ENCODE measurements around the gene TBC1D1. TPM values are rescaled to one million over a fixed set of nuclear protein-coding genes. Genes with fewer than 3 reads are reported as not detected.

TBC1D1 gene
- total RNA-seq, 4 donors from 2014 or later = 122 to 258 (median 139) TPM

DNA sequence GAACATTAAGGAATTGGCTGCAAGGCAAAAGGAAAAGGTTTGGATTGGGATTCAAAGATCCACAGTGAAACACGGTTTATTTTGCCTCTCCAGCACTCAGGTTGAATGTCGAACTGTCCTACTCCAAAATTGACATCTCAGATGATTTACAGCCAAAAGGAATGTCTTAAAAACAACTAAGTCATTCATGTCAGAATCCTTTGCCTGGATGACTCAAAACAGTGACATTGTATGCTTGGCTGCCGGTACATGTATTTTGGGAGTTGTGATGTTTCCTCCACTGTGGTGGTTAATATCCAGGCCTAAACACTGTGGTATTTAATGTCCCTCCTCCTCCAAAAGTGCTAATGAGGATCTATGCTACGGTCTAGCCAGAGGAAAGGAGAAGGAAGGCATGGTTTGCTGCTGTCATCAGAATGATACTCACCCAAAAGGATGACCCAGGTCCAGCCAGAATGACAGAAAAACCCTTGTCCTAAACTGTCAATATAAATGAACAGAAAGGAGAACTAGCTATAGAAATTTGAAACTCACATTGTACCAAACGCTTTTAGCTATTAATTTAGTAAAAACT, 43.5 kb upstream of the TBC1D1 start:
- no peak overlapping the region for H3K4me3 ChIP-seq
- 67 to 68% methylated on average over 4 to 5 of the region's 5 CpGs for WGBS, 2 donors (ENCODE audit: low coverage in 1 of 2)
- no peak overlapping the region for H3K27ac ChIP-seq
- intact Hi-C loops (cut with DNase I; ENCODE audit: low total_unique reads) = no loop called here
- no peaks in the 10 kb centered on the region for H3K9me3 ChIP-seq
- in situ Hi-C loops (cut with MboI; ENCODE audit: low pct_ligation_motif_present in 1 of 4, low pct_unique_long_range_greater_than_20kb in 1 of 4, low sequenced_read_pairs in 3 of 4) = no loop called here
- H3K4me1 ChIP-seq = no peaks in the 10 kb centered on the region
- peaks cover 0 to 20% (median 9%) of the 10 kb centered on the region in 4 donors for H3K36me3 ChIP-seq
- no peaks in the 10 kb centered on the region for H3K27me3 ChIP-seq
- TF ChIP-seq EP300 (IDR thresholded peaks at IDR 0.05; ENCODE audit: low read depth) = no peak
- no peak for TF ChIP-seq POLR2A (IDR thresholded peaks at IDR 0.05)
- no peak for TF ChIP-seq POLR2AphosphoS5 (IDR thresholded peaks at IDR 0.05)
- DNase-seq = no peak

DNA sequence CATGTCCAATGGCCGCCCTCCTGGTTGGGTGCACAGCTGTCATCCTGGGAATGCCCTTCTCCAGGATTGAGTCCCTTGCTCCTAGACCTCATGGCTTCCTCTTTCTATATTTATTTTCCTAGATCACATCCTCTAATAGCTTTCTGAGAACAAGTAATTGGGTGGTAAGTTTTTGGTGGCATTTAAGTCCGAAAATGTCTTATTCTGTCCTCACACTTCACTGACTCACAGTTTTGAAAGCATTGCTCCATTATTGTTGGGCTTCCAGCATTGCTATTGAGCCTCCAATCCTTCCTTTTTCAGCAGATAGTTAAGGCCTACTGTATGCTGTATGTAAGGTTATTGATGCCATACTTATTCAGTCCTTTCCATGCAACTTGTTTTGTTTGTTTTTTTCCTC, 38.5 kb upstream of the TBC1D1 start:
- no peak for DNase-seq
- TF ChIP-seq, protein P1, sequence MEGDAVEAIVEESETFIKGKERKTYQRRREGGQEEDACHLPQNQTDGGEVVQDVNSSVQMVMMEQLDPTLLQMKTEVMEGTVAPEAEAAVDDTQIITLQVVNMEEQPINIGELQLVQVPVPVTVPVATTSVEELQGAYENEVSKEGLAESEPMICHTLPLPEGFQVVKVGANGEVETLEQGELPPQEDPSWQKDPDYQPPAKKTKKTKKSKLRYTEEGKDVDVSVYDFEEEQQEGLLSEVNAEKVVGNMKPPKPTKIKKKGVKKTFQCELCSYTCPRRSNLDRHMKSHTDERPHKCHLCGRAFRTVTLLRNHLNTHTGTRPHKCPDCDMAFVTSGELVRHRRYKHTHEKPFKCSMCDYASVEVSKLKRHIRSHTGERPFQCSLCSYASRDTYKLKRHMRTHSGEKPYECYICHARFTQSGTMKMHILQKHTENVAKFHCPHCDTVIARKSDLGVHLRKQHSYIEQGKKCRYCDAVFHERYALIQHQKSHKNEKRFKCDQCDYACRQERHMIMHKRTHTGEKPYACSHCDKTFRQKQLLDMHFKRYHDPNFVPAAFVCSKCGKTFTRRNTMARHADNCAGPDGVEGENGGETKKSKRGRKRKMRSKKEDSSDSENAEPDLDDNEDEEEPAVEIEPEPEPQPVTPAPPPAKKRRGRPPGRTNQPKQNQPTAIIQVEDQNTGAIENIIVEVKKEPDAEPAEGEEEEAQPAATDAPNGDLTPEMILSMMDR (IDR thresholded peaks at IDR 0.05) = no peak
- TF ChIP-seq EP300 (IDR thresholded peaks at IDR 0.05; ENCODE audit: low read depth) (no peak), POLR2AphosphoS5 (IDR thresholded peaks at IDR 0.05) (no peak), POLR2A (IDR thresholded peaks at IDR 0.05) (no peak)
- Histone ChIP-seq H3K4me1 (no peaks in the 10 kb centered on the region), H3K27ac (no peak overlapping the region), H3K4me3 (no peak overlapping the region), H3K9me3 (no peaks in the 10 kb centered on the region), H3K36me3 (peaks cover 0 to 18% (median 5%) of the 10 kb centered on the region in 4 donors), H3K27me3 (no peaks in the 10 kb centered on the region)
- 75 to 85% methylated on average over 2 of the region's 2 CpGs for WGBS, 2 donors (ENCODE audit: low coverage in 1 of 2)
- intact Hi-C loops (cut with DNase I; ENCODE audit: low total_unique reads) = no loop called here
- in situ Hi-C loops (cut with MboI; ENCODE audit: low pct_ligation_motif_present in 1 of 4, low pct_unique_long_range_greater_than_20kb in 1 of 4, low sequenced_read_pairs in 3 of 4) = no loop called here

DNA sequence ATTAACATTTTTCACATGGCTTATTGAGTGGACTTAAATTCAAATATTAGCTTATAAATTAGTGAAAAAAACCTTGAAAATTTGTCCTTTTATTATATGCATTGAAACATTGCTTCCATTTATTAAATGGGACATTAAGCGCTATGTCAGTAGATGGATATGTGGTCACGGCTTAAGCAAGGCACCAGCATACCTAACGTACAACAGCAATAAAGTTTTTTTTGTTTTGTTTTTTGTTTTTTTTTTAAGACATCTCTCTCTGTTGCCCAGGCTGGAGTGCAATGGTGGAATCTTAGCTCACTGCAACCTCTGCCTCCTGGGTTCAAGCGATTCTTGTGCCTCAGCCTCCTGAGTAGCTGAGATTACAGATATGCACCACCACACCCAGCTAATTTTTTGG, 32.8 kb upstream of the TBC1D1 start:
- peaks cover 0 to 7% (median 0%) of the 10 kb centered on the region in 4 donors for H3K36me3 ChIP-seq
- TF ChIP-seq EP300 (IDR thresholded peaks at IDR 0.05; ENCODE audit: low read depth) (no peak), POLR2A (IDR thresholded peaks at IDR 0.05) (no peak), POLR2AphosphoS5 (IDR thresholded peaks at IDR 0.05) (no peak)
- TF ChIP-seq, protein P1 (IDR thresholded peaks at IDR 0.05) = no peak
- no peaks in the 10 kb centered on the region for H3K9me3 ChIP-seq
- in situ Hi-C loops (cut with MboI; ENCODE audit: low pct_ligation_motif_present in 1 of 4, low pct_unique_long_range_greater_than_20kb in 1 of 4, low sequenced_read_pairs in 3 of 4) = no loop called here
- H3K4me3 ChIP-seq = no peak overlapping the region
- intact Hi-C loops (cut with DNase I; ENCODE audit: low total_unique reads) = no loop called here
- DNase-seq = no peak
- 91 to 96% methylated on average over 4 of the region's 4 CpGs for WGBS, 2 donors (ENCODE audit: low coverage in 1 of 2)
- H3K4me1 ChIP-seq = no peaks in the 10 kb centered on the region
- H3K27me3 ChIP-seq = no peaks in the 10 kb centered on the region
- H3K27ac ChIP-seq = no peak overlapping the region

DNA sequence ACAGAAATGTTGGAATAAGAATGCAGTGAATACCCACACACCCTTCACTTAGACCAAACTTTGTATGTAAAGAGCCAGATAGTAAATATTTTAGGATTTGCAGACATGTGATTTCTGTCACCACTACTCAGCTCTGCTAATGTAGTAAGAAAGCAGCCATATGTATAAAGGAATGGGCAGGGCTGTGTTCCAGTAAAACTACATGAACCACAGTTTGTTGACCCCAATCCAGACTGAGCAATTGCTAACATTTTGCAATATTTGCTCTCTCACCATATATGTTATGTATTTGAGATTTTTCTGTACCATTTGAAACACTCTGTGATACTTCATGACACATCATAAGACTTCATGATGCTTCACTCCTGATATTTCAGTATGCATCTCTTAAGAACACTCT, 32.0 kb upstream of the TBC1D1 start:
- Histone ChIP-seq H3K36me3 (peaks cover 0 to 7% (median 0%) of the 10 kb centered on the region in 4 donors), H3K4me3 (no peak overlapping the region), H3K9me3 (no peaks in the 10 kb centered on the region), H3K27ac (no peak overlapping the region), H3K27me3 (no peaks in the 10 kb centered on the region), H3K4me1 (no peaks in the 10 kb centered on the region)
- TF ChIP-seq, protein P1 (IDR thresholded peaks at IDR 0.05) = no peak
- TF ChIP-seq POLR2AphosphoS5 (IDR thresholded peaks at IDR 0.05) = no peak
- TF ChIP-seq EP300 (IDR thresholded peaks at IDR 0.05; ENCODE audit: low read depth) = no peak
- TF ChIP-seq POLR2A (IDR thresholded peaks at IDR 0.05) = no peak
- intact Hi-C loops (cut with DNase I; ENCODE audit: low total_unique reads) = no loop called here
- no peak for DNase-seq
- in situ Hi-C loops (cut with MboI; ENCODE audit: low pct_ligation_motif_present in 1 of 4, low pct_unique_long_range_greater_than_20kb in 1 of 4, low sequenced_read_pairs in 3 of 4) = no loop called here

DNA sequence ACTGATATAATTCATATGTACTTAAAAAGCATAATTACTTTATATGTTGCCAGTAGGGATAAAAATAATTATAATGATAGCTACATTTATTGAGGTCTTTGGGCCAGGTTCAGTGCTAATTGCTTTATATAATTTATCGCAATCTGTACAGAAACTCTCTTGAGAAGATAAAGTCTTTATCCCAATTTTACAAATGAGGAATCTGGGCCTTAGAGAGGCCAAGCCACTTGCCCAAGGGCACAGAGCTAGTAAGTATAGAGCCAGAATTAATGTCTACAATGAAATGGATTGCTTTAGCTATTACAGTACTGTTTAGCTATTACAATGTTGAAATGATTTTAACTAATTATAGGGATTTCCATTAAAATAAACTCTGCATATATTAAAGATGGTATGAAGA, 30.6 kb upstream of the TBC1D1 start:
- Histone ChIP-seq H3K4me3 (no peak overlapping the region), H3K4me1 (no peaks in the 10 kb centered on the region), H3K9me3 (no peaks in the 10 kb centered on the region), H3K36me3 (peaks cover 0 to 7% (median 0%) of the 10 kb centered on the region in 4 donors), H3K27me3 (no peaks in the 10 kb centered on the region), H3K27ac (no peak overlapping the region)
- in situ Hi-C loops (cut with MboI; ENCODE audit: low pct_ligation_motif_present in 1 of 4, low pct_unique_long_range_greater_than_20kb in 1 of 4, low sequenced_read_pairs in 3 of 4) (no loop called here), intact Hi-C loops (cut with DNase I; ENCODE audit: low total_unique reads) (loop anchor here (10.0 kb wide), 1 partner anchor 1405 kb away; no protein-coding TSS in a partner anchor)
- TF ChIP-seq POLR2A (IDR thresholded peaks at IDR 0.05) (no peak), EP300 (IDR thresholded peaks at IDR 0.05; ENCODE audit: low read depth) (no peak)
- TF ChIP-seq, protein P1 (IDR thresholded peaks at IDR 0.05) = no peak
- WGBS, 2 donors (ENCODE audit: low coverage in 1 of 2) = 75 to 94% methylated on average over 1 of the region's 1 CpG
- DNase-seq = no peak

All from transverse colon (tissue), 4 donors.